ENCODE data around the gene SEMA3A. TPM values are rescaled to one million over a fixed set of nuclear protein-coding genes. Genes with fewer than 3 reads are reported as not detected.

Gene SEMA3A
- total and polyA plus RNA-seq, 4 donors, result 0.13 to 0.56 (median 0.20) TPM

DNA sequence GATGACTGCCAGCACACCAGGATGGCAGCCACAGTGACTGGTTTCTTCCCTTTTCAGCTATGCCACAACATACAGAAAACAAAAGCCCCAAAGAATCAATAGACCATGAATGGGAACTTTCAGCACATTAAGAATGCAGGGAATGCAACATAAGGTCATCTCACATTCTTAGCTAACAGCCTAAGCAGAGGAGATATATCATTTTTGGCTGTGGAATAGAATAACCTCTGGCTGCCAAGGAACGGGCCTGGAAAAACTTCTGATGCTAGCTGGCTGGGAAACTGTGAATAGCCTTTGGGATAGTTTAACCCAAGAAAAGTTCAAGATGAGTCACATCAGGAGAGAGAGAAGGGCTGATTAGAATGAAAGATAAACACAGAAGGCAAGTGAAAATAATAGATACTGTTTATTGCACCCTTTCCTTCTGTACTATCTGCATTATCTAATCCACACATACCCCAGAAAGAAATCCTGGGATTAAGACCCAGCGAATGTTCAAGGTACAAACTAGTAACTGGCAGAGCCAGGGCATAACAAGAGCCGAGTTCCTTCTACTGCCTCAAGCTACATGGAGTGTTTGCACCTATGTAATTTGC, 169.2 kb downstream of the SEMA3A start:
- Histone ChIP-seq H3K36me3 (ENCODE audit: control insufficient read depth in 4 of 4, insufficient read depth in 3 of 4, low read depth in 1 of 4, low read length in 3 of 4) (no peaks in the 10 kb centered on the region), H3K4me3 (ENCODE audit: low read depth in 1 of 3, low read length in 3 of 3) (no peak overlapping the region), H3K9me3 (ENCODE audit: control insufficient read depth in 4 of 4, low read length in 3 of 4) (no peaks in the 10 kb centered on the region), H3K27ac (ENCODE audit: low read depth in 1 of 2, low read length in 2 of 2) (no peak overlapping the region), H3K4me1 (ENCODE audit: control insufficient read depth in 4 of 4, insufficient read depth in 4 of 4, low read length in 3 of 4) (no peaks in the 10 kb centered on the region), H3K9ac (ENCODE audit: low read depth in 1 of 2, low read length in 2 of 2) (no peak overlapping the region), H3K27me3 (ENCODE audit: control insufficient read depth in 4 of 4, insufficient read depth in 4 of 4, low read length in 3 of 4) (no peaks in the 10 kb centered on the region)
- DNase-seq (ENCODE audit: low spot score), result no peak
- TF ChIP-seq, protein P1, sequence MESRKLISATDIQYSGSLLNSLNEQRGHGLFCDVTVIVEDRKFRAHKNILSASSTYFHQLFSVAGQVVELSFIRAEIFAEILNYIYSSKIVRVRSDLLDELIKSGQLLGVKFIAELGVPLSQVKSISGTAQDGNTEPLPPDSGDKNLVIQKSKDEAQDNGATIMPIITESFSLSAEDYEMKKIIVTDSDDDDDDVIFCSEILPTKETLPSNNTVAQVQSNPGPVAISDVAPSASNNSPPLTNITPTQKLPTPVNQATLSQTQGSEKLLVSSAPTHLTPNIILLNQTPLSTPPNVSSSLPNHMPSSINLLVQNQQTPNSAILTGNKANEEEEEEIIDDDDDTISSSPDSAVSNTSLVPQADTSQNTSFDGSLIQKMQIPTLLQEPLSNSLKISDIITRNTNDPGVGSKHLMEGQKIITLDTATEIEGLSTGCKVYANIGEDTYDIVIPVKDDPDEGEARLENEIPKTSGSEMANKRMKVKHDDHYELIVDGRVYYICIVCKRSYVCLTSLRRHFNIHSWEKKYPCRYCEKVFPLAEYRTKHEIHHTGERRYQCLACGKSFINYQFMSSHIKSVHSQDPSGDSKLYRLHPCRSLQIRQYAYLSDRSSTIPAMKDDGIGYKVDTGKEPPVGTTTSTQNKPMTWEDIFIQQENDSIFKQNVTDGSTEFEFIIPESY (IDR thresholded peaks at IDR 0.05), result no peak
- no peak for TF ChIP-seq HNF4G (IDR thresholded peaks at IDR 0.05)
- TF ChIP-seq FOXA1 (IDR thresholded peaks at IDR 0.05), result no peak
- TF ChIP-seq TAF1 (conservative IDR thresholded peaks at IDR 0.05), result no peak
- no peak for TF ChIP-seq RAD21 (IDR thresholded peaks at IDR 0.05)
- TF ChIP-seq YY1 (IDR thresholded peaks at IDR 0.05), result no peak
- TF ChIP-seq, protein P2, sequence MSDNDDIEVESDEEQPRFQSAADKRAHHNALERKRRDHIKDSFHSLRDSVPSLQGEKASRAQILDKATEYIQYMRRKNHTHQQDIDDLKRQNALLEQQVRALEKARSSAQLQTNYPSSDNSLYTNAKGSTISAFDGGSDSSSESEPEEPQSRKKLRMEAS (IDR thresholded peaks at IDR 0.05), result no peak
- peak in 1 of 2 donors; percentile 26 for TF ChIP-seq RXRA (IDR thresholded peaks at IDR 0.05)
- TF ChIP-seq, protein P3, sequence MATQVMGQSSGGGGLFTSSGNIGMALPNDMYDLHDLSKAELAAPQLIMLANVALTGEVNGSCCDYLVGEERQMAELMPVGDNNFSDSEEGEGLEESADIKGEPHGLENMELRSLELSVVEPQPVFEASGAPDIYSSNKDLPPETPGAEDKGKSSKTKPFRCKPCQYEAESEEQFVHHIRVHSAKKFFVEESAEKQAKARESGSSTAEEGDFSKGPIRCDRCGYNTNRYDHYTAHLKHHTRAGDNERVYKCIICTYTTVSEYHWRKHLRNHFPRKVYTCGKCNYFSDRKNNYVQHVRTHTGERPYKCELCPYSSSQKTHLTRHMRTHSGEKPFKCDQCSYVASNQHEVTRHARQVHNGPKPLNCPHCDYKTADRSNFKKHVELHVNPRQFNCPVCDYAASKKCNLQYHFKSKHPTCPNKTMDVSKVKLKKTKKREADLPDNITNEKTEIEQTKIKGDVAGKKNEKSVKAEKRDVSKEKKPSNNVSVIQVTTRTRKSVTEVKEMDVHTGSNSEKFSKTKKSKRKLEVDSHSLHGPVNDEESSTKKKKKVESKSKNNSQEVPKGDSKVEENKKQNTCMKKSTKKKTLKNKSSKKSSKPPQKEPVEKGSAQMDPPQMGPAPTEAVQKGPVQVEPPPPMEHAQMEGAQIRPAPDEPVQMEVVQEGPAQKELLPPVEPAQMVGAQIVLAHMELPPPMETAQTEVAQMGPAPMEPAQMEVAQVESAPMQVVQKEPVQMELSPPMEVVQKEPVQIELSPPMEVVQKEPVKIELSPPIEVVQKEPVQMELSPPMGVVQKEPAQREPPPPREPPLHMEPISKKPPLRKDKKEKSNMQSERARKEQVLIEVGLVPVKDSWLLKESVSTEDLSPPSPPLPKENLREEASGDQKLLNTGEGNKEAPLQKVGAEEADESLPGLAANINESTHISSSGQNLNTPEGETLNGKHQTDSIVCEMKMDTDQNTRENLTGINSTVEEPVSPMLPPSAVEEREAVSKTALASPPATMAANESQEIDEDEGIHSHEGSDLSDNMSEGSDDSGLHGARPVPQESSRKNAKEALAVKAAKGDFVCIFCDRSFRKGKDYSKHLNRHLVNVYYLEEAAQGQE (IDR thresholded peaks at IDR 0.05), result no peak
- TF ChIP-seq JUND (IDR thresholded peaks at IDR 0.05), result no peak
- TF ChIP-seq, protein P4, sequence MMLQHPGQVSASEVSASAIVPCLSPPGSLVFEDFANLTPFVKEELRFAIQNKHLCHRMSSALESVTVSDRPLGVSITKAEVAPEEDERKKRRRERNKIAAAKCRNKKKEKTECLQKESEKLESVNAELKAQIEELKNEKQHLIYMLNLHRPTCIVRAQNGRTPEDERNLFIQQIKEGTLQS (IDR thresholded peaks at IDR 0.05), result no peak
- TF ChIP-seq NR2F2 (IDR thresholded peaks at IDR 0.05), result peak; percentile 74
- no peak for TF ChIP-seq GABPA (IDR thresholded peaks at IDR 0.05 in 1 of 2, conservative IDR thresholded peaks at IDR 0.05 in 1 of 2)
- TF ChIP-seq EGR1 (IDR thresholded peaks at IDR 0.05; ENCODE audit: low read depth in 2 of 2), result no peak
- TF ChIP-seq, protein P5, sequence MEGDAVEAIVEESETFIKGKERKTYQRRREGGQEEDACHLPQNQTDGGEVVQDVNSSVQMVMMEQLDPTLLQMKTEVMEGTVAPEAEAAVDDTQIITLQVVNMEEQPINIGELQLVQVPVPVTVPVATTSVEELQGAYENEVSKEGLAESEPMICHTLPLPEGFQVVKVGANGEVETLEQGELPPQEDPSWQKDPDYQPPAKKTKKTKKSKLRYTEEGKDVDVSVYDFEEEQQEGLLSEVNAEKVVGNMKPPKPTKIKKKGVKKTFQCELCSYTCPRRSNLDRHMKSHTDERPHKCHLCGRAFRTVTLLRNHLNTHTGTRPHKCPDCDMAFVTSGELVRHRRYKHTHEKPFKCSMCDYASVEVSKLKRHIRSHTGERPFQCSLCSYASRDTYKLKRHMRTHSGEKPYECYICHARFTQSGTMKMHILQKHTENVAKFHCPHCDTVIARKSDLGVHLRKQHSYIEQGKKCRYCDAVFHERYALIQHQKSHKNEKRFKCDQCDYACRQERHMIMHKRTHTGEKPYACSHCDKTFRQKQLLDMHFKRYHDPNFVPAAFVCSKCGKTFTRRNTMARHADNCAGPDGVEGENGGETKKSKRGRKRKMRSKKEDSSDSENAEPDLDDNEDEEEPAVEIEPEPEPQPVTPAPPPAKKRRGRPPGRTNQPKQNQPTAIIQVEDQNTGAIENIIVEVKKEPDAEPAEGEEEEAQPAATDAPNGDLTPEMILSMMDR (IDR thresholded peaks at IDR 0.05; ENCODE audit: low read depth, low read length, missing input control), result no peak
- TF ChIP-seq SP1 (IDR thresholded peaks at IDR 0.05), result no peak
- no peak for TF ChIP-seq FOXA2 (IDR thresholded peaks at IDR 0.05)
- WGBS, result 61% methylated on average over 3 of the region's 3 CpGs

Measured in liver (tissue), 9 donors.